ENCODE results near the gene RNF220. TPM values are rescaled to one million over a fixed set of nuclear protein-coding genes. Genes with fewer than 3 reads are reported as not detected.

RNF220 gene
- total and polyA plus RNA-seq, 2 experiments from 2014 or later: 47.4 to 123 TPM

- H3K9ac ChIP-seq: no peak overlapping the region
- WGBS, 2 experiments (ENCODE audit: low coverage in 1 of 2, low lambda C conversion rate in 2 of 2, missing lambda C conversion rate in 2 of 2): 15 to 22% methylated on average over 17 to 18 of the region's 18 CpGs
- H2AFZ ChIP-seq: no peak overlapping the region
- H3K27me3 ChIP-seq (replicated peaks; ENCODE audit: insufficient read depth): peaks cover 57% of the 10 kb centered on the region
- DNase-seq: peak; percentile 2
- no peak overlapping the region for H3K27ac ChIP-seq
- no peaks in the 10 kb centered on the region for H3K36me3 ChIP-seq (ENCODE audit: low read depth)
- no peaks in the 10 kb centered on the region for H4K20me1 ChIP-seq (ENCODE audit: insufficient read depth)
- in situ Hi-C loops (cut with MboI): no loop called here
- H3K9me2 ChIP-seq (ENCODE audit: insufficient read depth): no peaks in the 10 kb centered on the region
- H3K4me1 ChIP-seq (ENCODE audit: insufficient read depth): no peaks in the 10 kb centered on the region
- H3K79me2 ChIP-seq (ENCODE audit: insufficient read depth): no peaks in the 10 kb centered on the region
- no peak overlapping the region for H3K4me3 ChIP-seq
- no peaks in the 10 kb centered on the region for H3K9me3 ChIP-seq (ENCODE audit: low read depth)
- no peaks in the 10 kb centered on the region for H3F3A ChIP-seq (ENCODE audit: insufficient read depth)
- H3K4me2 ChIP-seq (ENCODE audit: unreplicated experiment): no peak overlapping the region
- no peak for TF ChIP-seq EZH2phosphoT487 (IDR thresholded peaks at IDR 0.05; ENCODE audit: insufficient read depth, low read depth)
- no peak for TF ChIP-seq EZH2 (IDR thresholded peaks at IDR 0.05; ENCODE audit: insufficient read depth, poor library complexity, severe bottlenecking)
Observed at GRCh38 chr1:44472620-44473525, 67.8 kb downstream of the RNF220 start.

- no peaks in the 10 kb centered on the region for H3F3A ChIP-seq (ENCODE audit: insufficient read depth)
- H3K9ac ChIP-seq: no peak overlapping the region
- no peaks in the 10 kb centered on the region for H3K9me2 ChIP-seq (ENCODE audit: insufficient read depth)
- no peaks in the 10 kb centered on the region for H3K36me3 ChIP-seq (ENCODE audit: low read depth)
- TF ChIP-seq EZH2 (IDR thresholded peaks at IDR 0.05; ENCODE audit: insufficient read depth, poor library complexity, severe bottlenecking): no peak
- no peak for TF ChIP-seq EZH2phosphoT487 (IDR thresholded peaks at IDR 0.05; ENCODE audit: insufficient read depth, low read depth)
- in situ Hi-C loops (cut with MboI): no loop called here
- no peaks in the 10 kb centered on the region for H4K20me1 ChIP-seq (ENCODE audit: insufficient read depth)
- DNase-seq: no peak
- peaks cover 68% of the 10 kb centered on the region for H3K27me3 ChIP-seq (replicated peaks; ENCODE audit: insufficient read depth)
- no peaks in the 10 kb centered on the region for H3K4me1 ChIP-seq (ENCODE audit: insufficient read depth)
- no peak overlapping the region for H3K4me2 ChIP-seq (ENCODE audit: unreplicated experiment)
- H3K27ac ChIP-seq: no peak overlapping the region
- H3K4me3 ChIP-seq: no peak overlapping the region
- no peaks in the 10 kb centered on the region for H3K79me2 ChIP-seq (ENCODE audit: insufficient read depth)
- no peaks in the 10 kb centered on the region for H3K9me3 ChIP-seq (ENCODE audit: low read depth)
- H2AFZ ChIP-seq: no peak overlapping the region
Observed at GRCh38 chr1:44476891-44477290, 71.8 kb downstream of the RNF220 start.

- in situ Hi-C loops (cut with MboI): no loop called here
Observed at GRCh38 chr1:44481701-44482100, 76.6 kb downstream of the RNF220 start.

GRCh38 chr1:44483089-44483874 lies 78.2 kb downstream of the RNF220 start:
- no peaks in the 10 kb centered on the region for H4K20me1 ChIP-seq (ENCODE audit: insufficient read depth)
- H3K9me2 ChIP-seq (ENCODE audit: insufficient read depth): no peaks in the 10 kb centered on the region
- H3K27ac ChIP-seq: no peak overlapping the region
- no peak overlapping the region for H2AFZ ChIP-seq
- H3K27me3 ChIP-seq (replicated peaks; ENCODE audit: insufficient read depth): peaks cover 43% of the 10 kb centered on the region
- no peak overlapping the region for H3K4me3 ChIP-seq
- no peaks in the 10 kb centered on the region for H3K79me2 ChIP-seq (ENCODE audit: insufficient read depth)
- H3K4me2 ChIP-seq (ENCODE audit: unreplicated experiment): no peak overlapping the region
- no peaks in the 10 kb centered on the region for H3K9me3 ChIP-seq (ENCODE audit: low read depth)
- no peaks in the 10 kb centered on the region for H3F3A ChIP-seq (ENCODE audit: insufficient read depth)
- no peak overlapping the region for H3K9ac ChIP-seq
- TF ChIP-seq EZH2 (IDR thresholded peaks at IDR 0.05; ENCODE audit: insufficient read depth, poor library complexity, severe bottlenecking) (no peak), EZH2phosphoT487 (IDR thresholded peaks at IDR 0.05; ENCODE audit: insufficient read depth, low read depth) (no peak)
- peaks cover 23% of the 10 kb centered on the region for H3K4me1 ChIP-seq (ENCODE audit: insufficient read depth)
- DNase-seq: no peak
- 59 to 60% methylated on average over 5 of the region's 5 CpGs for WGBS, 2 experiments (ENCODE audit: low coverage in 1 of 2, low lambda C conversion rate in 2 of 2, missing lambda C conversion rate in 2 of 2)
- H3K36me3 ChIP-seq (ENCODE audit: low read depth): no peaks in the 10 kb centered on the region
- in situ Hi-C loops (cut with MboI): no loop called here

More at GRCh38 chr1:44481701-44482100, 76.6 kb downstream of the RNF220 start:
- H3K27ac ChIP-seq: no peak overlapping the region
- H3K9me3 ChIP-seq (ENCODE audit: low read depth): no peaks in the 10 kb centered on the region
- peaks cover 23% of the 10 kb centered on the region for H3K4me1 ChIP-seq (ENCODE audit: insufficient read depth)
- no peaks in the 10 kb centered on the region for H3F3A ChIP-seq (ENCODE audit: insufficient read depth)
- no peak overlapping the region for H3K4me3 ChIP-seq
- no peak overlapping the region for H3K4me2 ChIP-seq (ENCODE audit: unreplicated experiment)
- WGBS, 2 experiments (ENCODE audit: low coverage in 1 of 2, low lambda C conversion rate in 2 of 2, missing lambda C conversion rate in 2 of 2): 33 to 38% methylated on average over 2 of the region's 2 CpGs
- no peaks in the 10 kb centered on the region for H3K9me2 ChIP-seq (ENCODE audit: insufficient read depth)
- peaks cover 59% of the 10 kb centered on the region for H3K27me3 ChIP-seq (replicated peaks; ENCODE audit: insufficient read depth)
- H2AFZ ChIP-seq: no peak overlapping the region
- TF ChIP-seq EZH2phosphoT487 (IDR thresholded peaks at IDR 0.05; ENCODE audit: insufficient read depth, low read depth): no peak
- no peak for TF ChIP-seq EZH2 (IDR thresholded peaks at IDR 0.05; ENCODE audit: insufficient read depth, poor library complexity, severe bottlenecking)
- no peaks in the 10 kb centered on the region for H4K20me1 ChIP-seq (ENCODE audit: insufficient read depth)
- H3K79me2 ChIP-seq (ENCODE audit: insufficient read depth): no peaks in the 10 kb centered on the region
- no peak for DNase-seq
- no peaks in the 10 kb centered on the region for H3K36me3 ChIP-seq (ENCODE audit: low read depth)
- H3K9ac ChIP-seq: no peak overlapping the region
